Sigmoid colon (tissue), 7 donors: ENCODE data around the gene CCIN. TPM values are rescaled to one million over a fixed set of nuclear protein-coding genes. Genes with fewer than 3 reads are reported as not detected.

Experiments
- DNase-seq: peaks from one replicate; pipeline ENCODE4 v3.0.0-alpha.2; 2019
- H3K27ac ChIP-seq, 4 donors: fragments of 200-600 bp; sonication (generic); one replicate each; pipeline ENCODE4 v1.5.1; 2016 to 2019; ENCODE audit warnings: mild to moderate bottlenecking in 1 of 4
- H3K27me3 ChIP-seq, 3 donors: fragments of 200-600 bp; sonication (generic); one replicate each; pipeline ENCODE4 v1.5.1; 2019; ENCODE audit warnings: mild to moderate bottlenecking in 1 of 3
- H3K36me3 ChIP-seq, 4 donors: fragments of 200-600 bp; sonication (generic); one replicate each; pipeline ENCODE4 v1.5.1; 2016 to 2019
- H3K4me1 ChIP-seq, 4 donors: fragments of 200-600 bp; sonication (generic); one replicate each; pipeline ENCODE4 v1.5.1; 2017 to 2019
- H3K4me3 ChIP-seq, 4 donors: fragments of 200-600 bp; sonication (generic); one replicate each; pipeline ENCODE4 v1.5.1; 2017 to 2019; ENCODE audit warnings: mild to moderate bottlenecking in 2 of 4, moderate library complexity in 1 of 4
- H3K9me3 ChIP-seq, 4 donors: fragments of 200-600 bp in 3 of 4; sonication (generic) in 3 of 4; one replicate each; pipeline versions ENCODE4 v1.5.1 to v1.6.1; 2013 to 2019
- EP300 ChIP-seq, 4 donors: sonication (generic); formaldehyde crosslinking; IDR thresholded peaks; one replicate each; pipeline ENCODE4 v1.6.1; 2017; ENCODE audit warnings: antibody characterized with exemption in 4 of 4
- POLR2A ChIP-seq, 2 donors: fragments of 450-650 bp; IDR thresholded peaks; one replicate each; pipeline ENCODE4 v1.6.1; 2016; ENCODE audit warnings: antibody characterized with exemption in 2 of 2, mild to moderate bottlenecking in 2 of 2, moderate library complexity in 2 of 2
- POLR2AphosphoS5 ChIP-seq, 4 donors: sonication (generic); formaldehyde crosslinking; IDR thresholded peaks; one replicate each; pipeline ENCODE4 v1.6.1; 2017; ENCODE audit warnings: antibody characterized with exemption in 4 of 4
- WGBS, 2 donors: extraction: QIAGEN DNeasy Blood & Tissue Kit; methylation state at CpG; one replicate each; pipeline ENCODE4 v1.1.7; 2013; 5-methylcytosine and 5-hydroxymethylcytosine counted together
- intact Hi-C: fragments of 100-400 bp; cut with DNase I; formaldehyde crosslinking; loops from one replicate; pipeline ENCODE4 v1.15.1; 2023
- polyA plus RNA-seq, 3 donors: library from polyadenylated mRNA; stranded (reverse); fragments of 200-250 nt; gene quantifications; one replicate each; pipeline ENCODE4 v1.2.3, GENCODE V29; 2013
- total RNA-seq, 4 donors: library from RNA; depleted of rRNA; stranded (reverse); fragments of >200 nt; gene quantifications; one replicate each; pipeline ENCODE4 v1.1.0, GENCODE V29; 2016
- TF ChIP-seq, protein P1 (sequence below), 4 experiments: fragments of 450-650 bp in 3 of 4; fragments of 200-600 bp in 1 of 4; IDR thresholded peaks; one replicate each; pipeline ENCODE4 v1.5.1; 2016 to 2019; ENCODE audit warnings: antibody characterized with exemption in 4 of 4, mild to moderate bottlenecking in 3 of 4, moderate library complexity in 2 of 4
- donor health status: healthy with polysubstance abuse.
- donor health status: Bipolar disorder and iron deficiency.
- donor health status: healthy.

CCIN gene
- total and polyA plus RNA-seq, 7 donors = 0.07 to 2.5 (median 0.83) TPM; not detected in 3

DNA sequence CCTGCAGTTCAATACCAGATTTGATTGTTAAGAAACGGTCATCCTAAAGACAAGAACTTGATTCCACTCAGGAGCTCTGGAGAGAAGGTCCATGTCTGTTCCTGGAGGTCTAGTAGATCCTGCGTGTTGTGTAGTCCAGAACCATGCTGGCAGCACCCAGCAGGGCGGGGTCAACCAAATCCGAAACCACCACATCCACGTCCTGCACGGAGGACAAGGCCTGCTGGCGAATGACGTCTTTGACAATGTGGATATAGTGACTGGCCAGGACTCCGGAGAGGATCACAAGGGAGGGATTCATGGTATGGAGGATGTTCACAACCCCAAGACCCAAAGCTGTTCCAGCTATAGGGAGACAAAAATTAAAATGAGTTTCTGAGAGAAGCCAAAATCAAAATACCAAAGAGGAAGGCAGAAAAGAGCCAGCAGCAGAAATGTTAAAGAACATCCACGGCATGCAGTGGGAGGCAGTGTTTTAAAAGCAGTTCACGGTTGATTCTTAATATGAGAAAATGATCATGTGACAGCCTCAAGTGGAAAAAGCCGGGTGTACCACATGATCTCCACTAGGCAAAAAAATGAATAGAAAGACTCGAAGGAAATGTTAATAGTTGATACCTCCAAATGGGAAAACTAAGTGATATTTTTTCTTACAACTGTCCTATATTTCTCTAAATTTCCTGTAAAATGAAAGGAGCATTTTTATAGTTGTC, 48.2 kb downstream of the CCIN start:
- intact Hi-C loops = no loop called here
- no peaks in the 10 kb centered on the region for H3K9me3 ChIP-seq
- peaks cover 0 to 31% (median 14%) of the 10 kb centered on the region in 4 donors for H3K4me1 ChIP-seq
- H3K27ac ChIP-seq = peak overlapping the region in 1 of 4 donors; percentile 43
- no peak for DNase-seq
- H3K4me3 ChIP-seq = no peak overlapping the region
- H3K36me3 ChIP-seq = peaks cover 22 to 88% (median 45%) of the 10 kb centered on the region in 4 donors
- no peak for TF ChIP-seq EP300 (IDR thresholded peaks at IDR 0.05)
- no peak for TF ChIP-seq POLR2AphosphoS5 (IDR thresholded peaks at IDR 0.05)
- TF ChIP-seq, protein P1, sequence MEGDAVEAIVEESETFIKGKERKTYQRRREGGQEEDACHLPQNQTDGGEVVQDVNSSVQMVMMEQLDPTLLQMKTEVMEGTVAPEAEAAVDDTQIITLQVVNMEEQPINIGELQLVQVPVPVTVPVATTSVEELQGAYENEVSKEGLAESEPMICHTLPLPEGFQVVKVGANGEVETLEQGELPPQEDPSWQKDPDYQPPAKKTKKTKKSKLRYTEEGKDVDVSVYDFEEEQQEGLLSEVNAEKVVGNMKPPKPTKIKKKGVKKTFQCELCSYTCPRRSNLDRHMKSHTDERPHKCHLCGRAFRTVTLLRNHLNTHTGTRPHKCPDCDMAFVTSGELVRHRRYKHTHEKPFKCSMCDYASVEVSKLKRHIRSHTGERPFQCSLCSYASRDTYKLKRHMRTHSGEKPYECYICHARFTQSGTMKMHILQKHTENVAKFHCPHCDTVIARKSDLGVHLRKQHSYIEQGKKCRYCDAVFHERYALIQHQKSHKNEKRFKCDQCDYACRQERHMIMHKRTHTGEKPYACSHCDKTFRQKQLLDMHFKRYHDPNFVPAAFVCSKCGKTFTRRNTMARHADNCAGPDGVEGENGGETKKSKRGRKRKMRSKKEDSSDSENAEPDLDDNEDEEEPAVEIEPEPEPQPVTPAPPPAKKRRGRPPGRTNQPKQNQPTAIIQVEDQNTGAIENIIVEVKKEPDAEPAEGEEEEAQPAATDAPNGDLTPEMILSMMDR (IDR thresholded peaks at IDR 0.05) = no peak
- TF ChIP-seq POLR2A (IDR thresholded peaks at IDR 0.05) = no peak
- 73 to 81% methylated on average over 13 of the region's 13 CpGs for WGBS, 2 donors
- H3K27me3 ChIP-seq = no peaks in the 10 kb centered on the region

DNA sequence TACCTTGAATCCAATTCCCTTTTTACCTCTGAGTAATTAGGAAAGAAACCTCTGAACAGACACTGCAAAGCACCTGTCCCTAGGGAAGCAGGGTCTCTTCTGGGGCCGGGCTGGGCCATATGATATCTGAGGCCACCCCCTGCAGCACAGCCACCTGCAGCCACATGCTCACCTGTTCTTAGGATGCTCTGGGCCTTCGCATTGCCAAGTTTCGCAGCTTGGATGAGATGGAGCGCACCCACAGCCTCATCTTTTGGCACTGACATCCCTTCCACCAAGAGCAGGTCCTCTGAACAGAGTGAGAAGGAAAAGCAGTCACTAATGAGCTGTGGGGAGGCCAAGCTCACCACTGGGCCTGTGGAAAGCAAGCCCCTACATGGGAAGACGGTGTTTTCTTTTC, 48.8 kb downstream of the CCIN start:
- H3K4me1 ChIP-seq = peaks cover 0 to 31% (median 14%) of the 10 kb centered on the region in 4 donors
- intact Hi-C loops = no loop called here
- TF ChIP-seq, protein P1 (IDR thresholded peaks at IDR 0.05) = no peak
- TF ChIP-seq EP300 (IDR thresholded peaks at IDR 0.05) = no peak
- TF ChIP-seq POLR2A (IDR thresholded peaks at IDR 0.05) = no peak
- TF ChIP-seq POLR2AphosphoS5 (IDR thresholded peaks at IDR 0.05) = no peak
- H3K27me3 ChIP-seq = no peaks in the 10 kb centered on the region
- peak overlapping the region in 1 of 4 donors; percentile 43 for H3K27ac ChIP-seq
- no peak for DNase-seq
- no peak overlapping the region for H3K4me3 ChIP-seq
- 94 to 96% methylated on average over 5 of the region's 5 CpGs for WGBS, 2 donors
- H3K36me3 ChIP-seq = peaks cover 24 to 88% (median 48%) of the 10 kb centered on the region in 4 donors
- H3K9me3 ChIP-seq = peaks cover 0 to 2% (median 0%) of the 10 kb centered on the region in 4 donors

GRCh38 chr9:36218411-36218901, 49.3 kb downstream of the CCIN start:
- no peak overlapping the region for H3K27ac ChIP-seq
- DNase-seq = no peak
- peaks cover 0 to 31% (median 13%) of the 10 kb centered on the region in 4 donors for H3K4me1 ChIP-seq
- TF ChIP-seq EP300 (IDR thresholded peaks at IDR 0.05) (no peak), POLR2AphosphoS5 (IDR thresholded peaks at IDR 0.05) (no peak), POLR2A (IDR thresholded peaks at IDR 0.05) (no peak)
- TF ChIP-seq, protein P1 (IDR thresholded peaks at IDR 0.05) = no peak
- no peak overlapping the region for H3K4me3 ChIP-seq
- H3K27me3 ChIP-seq = no peaks in the 10 kb centered on the region
- peaks cover 0 to 2% (median 0%) of the 10 kb centered on the region in 4 donors for H3K9me3 ChIP-seq
- peaks cover 24 to 88% (median 51%) of the 10 kb centered on the region in 4 donors for H3K36me3 ChIP-seq
- intact Hi-C loops = no loop called here
- WGBS, 2 donors = 79 to 86% methylated on average over 7 of the region's 7 CpGs

Other genes starting within 250 kb of the CCIN start
- gene OR2S2, start 211.2 kb upstream of the CCIN start, total RNA-seq = not detected
- not detected for gene OR2S2, start 211.2 kb upstream of the CCIN start, polyA plus RNA-seq
- 10 to 100 TPM; 11.1 to 22.2 (median 16.6) TPM for gene RECK, start 132.5 kb upstream of the CCIN start, total RNA-seq
- 1 to 10 TPM in 2 of 3 donors, under 1 TPM in 1; 0.23 to 3.6 (median 1.2) TPM for gene RECK, start 132.5 kb upstream of the CCIN start, polyA plus RNA-seq
- gene GLIPR2, start 32.7 kb upstream of the CCIN start, total RNA-seq = 10 to 100 TPM; 57.3 to 90.6 (median 77.6) TPM
- gene GLIPR2, start 32.7 kb upstream of the CCIN start, polyA plus RNA-seq = 10 to 100 TPM; 29.8 to 42.0 (median 32.5) TPM
- gene CLTA, start 21.5 kb downstream of the CCIN start, total RNA-seq = 100 to 1,000 TPM; 151 to 176 (median 169) TPM
- gene CLTA, start 21.5 kb downstream of the CCIN start, polyA plus RNA-seq = 100 to 1,000 TPM; 293 to 299 (median 295) TPM
- gene GNE, start 89.1 kb downstream of the CCIN start, total RNA-seq = 10 to 100 TPM; 22.5 to 28.2 (median 25.2) TPM
- 10 to 100 TPM; 44.3 to 74.0 (median 47.4) TPM for gene GNE, start 89.1 kb downstream of the CCIN start, polyA plus RNA-seq
- 10 to 100 TPM; 38.5 to 56.3 (median 45.7) TPM for gene RNF38, start 230.9 kb downstream of the CCIN start, total RNA-seq
- 10 to 100 TPM in 2 of 3 donors, 1 to 10 TPM in 1; 9.2 to 12.7 (median 12.6) TPM for gene RNF38, start 230.9 kb downstream of the CCIN start, polyA plus RNA-seq